GM10266 (cell line): ENCODE measurements around the gene UROC1.

Experiments
- DNase-seq: peaks from one replicate; pipeline ENCODE4 v3.0.0; 2012; ENCODE audit errors: extremely low spot score
- CTCF ChIP-seq: IDR thresholded peaks from 2 replicates; pipeline ENCODE4 v1.5.1; 2012; ENCODE audit warnings: mild to moderate bottlenecking, low read depth; ENCODE audit not compliant: control insufficient read depth, insufficient read depth; ENCODE audit errors: missing control alignments

UROC1 gene

DNA sequence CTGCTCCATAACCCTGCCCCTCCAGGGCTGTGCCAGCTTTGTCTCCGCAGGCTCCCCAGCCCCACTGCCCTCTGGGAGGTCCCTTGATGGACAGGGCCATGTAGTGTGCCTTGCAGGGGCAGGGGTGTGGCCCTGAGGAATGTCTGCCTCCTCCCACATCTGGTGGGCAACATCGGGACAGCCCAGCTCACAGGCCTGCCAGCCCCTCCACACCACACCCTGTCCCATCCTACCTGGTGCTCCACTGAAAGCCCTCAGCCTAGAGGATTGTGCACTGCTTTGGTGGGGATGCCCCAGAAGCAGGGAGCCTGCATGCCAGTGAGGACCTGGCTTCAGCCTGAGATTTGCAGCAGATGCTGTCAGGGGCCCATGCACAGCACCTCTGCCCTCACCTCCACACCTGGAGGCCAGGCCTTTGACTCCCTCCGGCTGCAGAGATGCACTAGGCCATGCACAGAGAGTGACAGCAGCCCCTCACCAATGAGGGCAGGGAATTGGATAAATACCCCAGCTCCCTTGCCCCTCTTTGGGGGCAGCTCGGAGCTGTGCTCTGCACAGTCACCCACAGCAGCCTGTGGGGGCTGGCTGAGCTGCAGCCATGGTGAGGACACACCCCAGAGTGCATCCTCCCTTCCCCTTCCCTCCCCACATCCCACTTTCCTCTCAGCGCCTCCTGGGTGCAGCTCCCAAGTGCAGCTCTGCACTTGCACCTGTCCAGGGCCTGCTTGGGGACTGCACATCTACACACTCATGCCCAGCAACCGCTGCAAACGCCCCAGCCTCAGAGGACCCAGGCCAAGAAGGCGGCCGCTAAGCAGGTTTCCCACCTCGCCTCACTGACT lies 38.4 kb upstream of the UROC1 start:
- no peak for TF ChIP-seq CTCF
- no peak for DNase-seq

DNA sequence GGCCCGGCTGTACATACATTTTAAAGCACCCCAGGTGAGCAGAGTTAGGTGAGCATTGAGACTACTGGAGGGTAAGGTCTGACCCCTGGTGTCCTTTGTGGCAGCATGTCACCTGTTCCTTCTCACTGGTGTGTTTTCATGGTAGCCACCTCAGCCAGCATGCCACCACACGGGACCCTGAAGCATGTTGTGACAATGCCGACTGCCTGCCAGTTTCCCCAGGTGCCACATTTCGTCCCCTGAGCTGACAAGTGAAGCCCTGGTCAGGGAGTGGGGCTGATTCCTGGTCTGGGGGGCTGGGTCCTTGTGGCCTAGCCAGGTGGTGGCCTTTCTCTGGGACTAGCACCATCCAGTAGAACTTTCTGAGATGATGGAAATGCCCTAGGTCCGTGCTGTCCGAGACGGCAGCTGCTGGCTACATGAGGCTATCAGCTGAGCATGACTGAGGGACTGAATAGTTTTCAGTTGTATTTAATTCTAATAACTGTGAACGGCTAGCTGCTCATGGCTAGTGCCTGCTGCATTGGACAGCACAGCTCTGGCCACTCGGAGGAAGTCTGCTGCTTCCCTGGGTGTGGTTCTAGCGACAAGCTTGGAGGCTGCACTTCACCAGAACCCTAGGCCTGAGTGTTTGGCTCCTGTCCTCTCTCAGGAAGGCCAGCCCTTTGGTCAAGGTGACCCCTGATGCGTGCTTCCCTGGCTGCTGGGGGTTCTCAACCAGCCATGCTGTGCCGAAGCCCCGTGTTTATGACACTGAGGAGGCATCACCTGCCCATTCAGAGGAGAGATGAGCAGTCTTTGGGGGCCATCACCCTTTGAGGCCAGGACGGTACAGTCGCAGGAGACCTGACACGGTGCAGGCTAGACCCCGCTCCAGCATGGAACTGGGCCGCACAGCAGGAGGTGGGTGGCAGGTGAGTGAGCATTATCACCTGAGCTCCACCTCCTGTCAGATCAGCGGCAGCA lies 37.3 kb upstream of the UROC1 start:
- TF ChIP-seq CTCF: no peak
- no peak for DNase-seq

GRCh38 chr3:126553284-126554084 lies 35.9 kb upstream of the UROC1 start:
- no peak for DNase-seq
- TF ChIP-seq CTCF: no peak

DNA sequence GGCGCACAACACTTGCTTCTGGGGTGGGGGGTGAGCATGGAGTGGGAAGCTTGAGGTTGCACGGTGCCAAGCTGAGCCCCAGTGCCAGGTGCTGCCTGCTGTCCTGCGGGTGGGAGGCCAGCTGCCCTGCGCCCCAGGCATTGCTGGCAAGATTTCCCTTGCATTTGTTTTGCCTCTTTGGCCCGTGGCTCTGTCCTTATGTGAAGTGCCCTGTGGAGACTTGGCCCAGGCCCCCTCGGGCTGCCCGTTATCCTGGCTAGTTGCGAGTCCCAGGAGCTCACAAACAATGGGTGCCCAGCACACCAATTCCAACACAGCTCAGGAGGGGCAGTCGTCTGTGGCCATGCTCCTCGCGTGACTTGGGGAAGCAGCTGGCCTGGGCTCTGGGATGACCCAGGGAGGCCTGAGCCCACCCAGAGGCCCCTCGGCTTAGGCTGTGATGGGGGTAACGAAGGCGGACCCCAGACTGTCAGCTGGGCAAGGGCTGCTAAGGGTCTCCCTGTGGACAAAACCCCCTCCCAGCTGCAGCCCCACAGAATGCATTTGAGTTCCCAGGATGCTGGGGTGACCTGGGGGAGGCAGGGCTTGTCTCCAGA lies 35.2 kb upstream of the UROC1 start:
- no peak for TF ChIP-seq CTCF
- DNase-seq: no peak

DNA sequence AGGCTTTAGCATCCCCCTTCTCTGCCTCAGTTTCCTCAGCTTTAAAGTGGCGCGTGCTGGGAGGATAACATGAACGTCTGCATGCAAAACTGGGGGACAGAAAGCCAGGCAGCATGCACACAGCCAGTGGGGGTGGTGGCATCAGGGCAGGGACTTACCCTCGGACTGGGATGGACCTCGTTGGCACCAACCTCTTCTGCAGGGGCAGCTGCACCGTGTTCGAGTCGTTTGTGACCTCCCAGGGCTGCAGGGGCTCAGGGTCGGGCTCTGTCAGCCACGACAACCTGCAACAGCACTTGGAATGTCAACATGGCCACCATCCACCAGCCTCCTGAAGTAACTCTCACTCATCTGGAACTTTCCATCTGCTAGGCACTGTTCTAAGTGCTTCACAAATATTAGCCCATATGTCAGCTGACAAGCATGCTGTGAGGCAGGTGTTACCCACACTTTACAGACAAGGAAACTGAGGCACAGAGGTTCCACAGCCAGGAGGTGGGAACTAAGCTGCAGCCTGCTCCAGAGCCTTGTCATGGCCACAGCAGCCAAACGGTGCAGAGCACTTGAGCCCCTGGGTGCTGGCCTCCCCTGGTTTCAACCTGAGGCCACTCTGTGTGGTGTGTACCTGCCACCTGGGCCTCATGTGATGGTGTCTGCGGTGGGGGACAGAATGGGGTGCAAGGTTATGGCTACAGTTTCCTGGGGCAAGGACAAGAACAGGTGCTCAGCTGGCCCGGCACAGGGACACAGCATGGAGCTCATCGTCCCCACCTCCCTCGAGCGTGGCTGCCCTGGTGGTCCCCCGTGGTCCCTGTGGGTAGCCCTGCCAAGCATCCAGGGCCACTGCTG lies 34.5 kb upstream of the UROC1 start:
- no peak for TF ChIP-seq CTCF
- no peak for DNase-seq
